PC-3 (cell line): ENCODE results near the gene A4GALT.

Experiments
- EZH2 ChIP-seq: fragments of 300-600 bp; sonication (generic); IDR thresholded peaks from one replicate; pipeline ENCODE4 v1.6.1; 2017; ENCODE audit warnings: antibody characterized with exemption, mild to moderate bottlenecking, low read length; ENCODE audit not compliant: unreplicated experiment
- TF ChIP-seq, protein P1 (sequence below): fragments of 300-600 bp; sonication (generic); conservative IDR thresholded peaks from 2 replicates; pipeline ENCODE4 v1.5.1; 2017; ENCODE audit warnings: antibody characterized with exemption, low read depth, mild to moderate bottlenecking, low read length

DNA sequence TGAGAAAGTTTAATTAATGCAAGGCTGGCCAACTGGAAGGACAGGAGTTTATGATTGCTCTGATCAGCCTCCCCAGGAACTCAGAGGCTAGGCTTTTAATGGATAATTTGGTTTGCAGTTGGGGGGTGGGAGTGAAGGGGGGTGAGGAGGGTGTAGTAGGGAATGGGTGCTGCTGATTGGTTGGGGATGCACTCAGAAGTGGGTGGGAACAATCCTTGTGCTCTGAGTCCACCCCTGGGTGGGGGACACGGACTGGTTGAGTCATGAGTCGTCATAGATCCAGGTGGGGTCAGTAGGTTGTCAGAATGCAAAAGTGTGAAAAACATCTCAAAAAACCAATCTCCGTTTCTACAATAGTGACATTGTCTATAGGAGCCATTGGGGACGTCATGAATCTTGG is 50.6 kb downstream of the A4GALT start:
- TF ChIP-seq EZH2, result no peak
- TF ChIP-seq, protein P1, sequence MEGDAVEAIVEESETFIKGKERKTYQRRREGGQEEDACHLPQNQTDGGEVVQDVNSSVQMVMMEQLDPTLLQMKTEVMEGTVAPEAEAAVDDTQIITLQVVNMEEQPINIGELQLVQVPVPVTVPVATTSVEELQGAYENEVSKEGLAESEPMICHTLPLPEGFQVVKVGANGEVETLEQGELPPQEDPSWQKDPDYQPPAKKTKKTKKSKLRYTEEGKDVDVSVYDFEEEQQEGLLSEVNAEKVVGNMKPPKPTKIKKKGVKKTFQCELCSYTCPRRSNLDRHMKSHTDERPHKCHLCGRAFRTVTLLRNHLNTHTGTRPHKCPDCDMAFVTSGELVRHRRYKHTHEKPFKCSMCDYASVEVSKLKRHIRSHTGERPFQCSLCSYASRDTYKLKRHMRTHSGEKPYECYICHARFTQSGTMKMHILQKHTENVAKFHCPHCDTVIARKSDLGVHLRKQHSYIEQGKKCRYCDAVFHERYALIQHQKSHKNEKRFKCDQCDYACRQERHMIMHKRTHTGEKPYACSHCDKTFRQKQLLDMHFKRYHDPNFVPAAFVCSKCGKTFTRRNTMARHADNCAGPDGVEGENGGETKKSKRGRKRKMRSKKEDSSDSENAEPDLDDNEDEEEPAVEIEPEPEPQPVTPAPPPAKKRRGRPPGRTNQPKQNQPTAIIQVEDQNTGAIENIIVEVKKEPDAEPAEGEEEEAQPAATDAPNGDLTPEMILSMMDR, result no peak
